H9 (cell line): Measurements from ENCODE around the gene LYSET. TPM values are rescaled to one million over a fixed set of nuclear protein-coding genes. Genes with fewer than 3 reads are reported as not detected.
A peak's percentile ranks its signal among the peaks of the same experiment; 100 is the strongest.

ENCODE experiments used
- DNase-seq: peaks from one replicate; pipeline ENCODE4 v3.0.0-alpha.2; 2017
- H2AFZ ChIP-seq: one replicate; pipeline ENCODE4 v1.6.1; 2013; ENCODE audit warnings: mild to moderate bottlenecking, low read length, control low read depth, moderate library complexity
- H2AK5ac ChIP-seq: 2 replicates; pipeline ENCODE4 v1.6.1; 2013; ENCODE audit warnings: low read length, control low read depth, mixed read lengths; ENCODE audit not compliant: insufficient read length
- H2BK120ac ChIP-seq: one replicate; pipeline ENCODE4 v1.6.1; 2013; ENCODE audit warnings: low read depth, mild to moderate bottlenecking, low read length, control low read depth, inconsistent platforms; ENCODE audit not compliant: poor library complexity, severe bottlenecking
- H2BK12ac ChIP-seq: 2 replicates; pipeline ENCODE4 v1.6.1; 2013; ENCODE audit warnings: low read length, control low read depth, mixed read lengths, low read depth; ENCODE audit not compliant: insufficient read length
- H2BK15ac ChIP-seq: 2 replicates; pipeline ENCODE4 v1.6.1; 2013; ENCODE audit warnings: low read depth, low read length, control low read depth
- H2BK20ac ChIP-seq: one replicate; pipeline ENCODE4 v1.6.1; 2013; ENCODE audit warnings: low read depth, mild to moderate bottlenecking, low read length, control low read depth, inconsistent platforms; ENCODE audit not compliant: poor library complexity, severe bottlenecking
- H2BK5ac ChIP-seq: 2 replicates; pipeline ENCODE4 v1.6.1; 2013; ENCODE audit warnings: low read length, control low read depth, mixed read lengths; ENCODE audit not compliant: insufficient read length
- H3K14ac ChIP-seq: 2 replicates; pipeline ENCODE4 v1.6.1; 2013; ENCODE audit warnings: low read length, control low read depth; ENCODE audit not compliant: insufficient read depth
- H3K18ac ChIP-seq: 2 replicates; pipeline ENCODE4 v1.6.1; 2013; ENCODE audit warnings: low read depth, mild to moderate bottlenecking, mixed read lengths, low read length, control low read depth; ENCODE audit not compliant: insufficient read length
- H3K23ac ChIP-seq: 2 replicates; pipeline ENCODE4 v1.6.1; 2013; ENCODE audit warnings: low read length, control low read depth, mixed read lengths, low read depth; ENCODE audit not compliant: insufficient read length
- H3K23me2 ChIP-seq: 2 replicates; pipeline ENCODE4 v1.6.1; 2013; ENCODE audit warnings: low read depth, mild to moderate bottlenecking, mixed read lengths, low read length, control low read depth; ENCODE audit not compliant: insufficient read length, poor library complexity, severe bottlenecking
- H3K27ac ChIP-seq: 2 replicates; pipeline ENCODE4 v1.5.1; 2013; ENCODE audit warnings: low read length, control low read depth, mixed read lengths, low read depth; ENCODE audit not compliant: insufficient read length
- H3K27me3 ChIP-seq: 2 replicates; pipeline ENCODE4 v1.6.1; 2013; ENCODE audit warnings: low read length, control low read depth, inconsistent platforms; ENCODE audit not compliant: insufficient read depth
- H3K4ac ChIP-seq: 2 replicates; pipeline ENCODE4 v1.6.1; 2013; ENCODE audit warnings: low read depth, mild to moderate bottlenecking, control low read depth, inconsistent platforms, low read length, moderate library complexity
- H3K4me1 ChIP-seq: 2 replicates; pipeline ENCODE4 v1.6.1; 2013; ENCODE audit warnings: low read length, control low read depth, inconsistent platforms; ENCODE audit not compliant: insufficient read depth
- H3K4me2 ChIP-seq: 2 replicates; pipeline ENCODE4 v1.6.1; 2013; ENCODE audit warnings: low read length, control low read depth, mixed read lengths; ENCODE audit not compliant: insufficient read length, insufficient read depth
- H3K56ac ChIP-seq: 2 replicates; pipeline ENCODE4 v1.6.1; 2013; ENCODE audit warnings: low read depth, mild to moderate bottlenecking, mixed read lengths, low read length, control low read depth; ENCODE audit not compliant: insufficient read length
- H3K79me1 ChIP-seq: 2 replicates; pipeline ENCODE4 v1.6.1; 2013; ENCODE audit warnings: low read depth, mild to moderate bottlenecking, moderate library complexity, low read length, control low read depth, inconsistent platforms; ENCODE audit not compliant: insufficient read depth, poor library complexity, severe bottlenecking
- H3K79me2 ChIP-seq: 2 replicates; pipeline ENCODE4 v1.6.1; 2013; ENCODE audit warnings: low read length, control low read depth, inconsistent platforms; ENCODE audit not compliant: insufficient read depth
- H3K9ac ChIP-seq: 2 replicates; pipeline ENCODE4 v1.6.1; 2013; ENCODE audit warnings: low read length, control low read depth, mixed read lengths; ENCODE audit not compliant: insufficient read length; ENCODE audit errors: extremely low read depth
- H3K9me3 ChIP-seq: one replicate; pipeline ENCODE4 v1.6.1; 2013; ENCODE audit warnings: low read depth, low read length, inconsistent platforms; ENCODE audit not compliant: control insufficient read depth
- H3T11ph ChIP-seq: one replicate; pipeline ENCODE4 v1.6.1; 2013; ENCODE audit warnings: mild to moderate bottlenecking, low read length, control low read depth, inconsistent platforms
- H4K20me1 ChIP-seq: one replicate; pipeline ENCODE4 v1.6.1; 2013; ENCODE audit not compliant: control insufficient read depth, insufficient read length, insufficient read depth
- H4K5ac ChIP-seq: 2 replicates; pipeline ENCODE4 v1.6.1; 2013; ENCODE audit warnings: low read depth, mild to moderate bottlenecking, mixed read lengths, low read length, control low read depth; ENCODE audit not compliant: insufficient read length
- H4K8ac ChIP-seq: replicated peaks from 2 replicates; pipeline ENCODE4 v1.6.1; 2013; ENCODE audit warnings: low read length, control low read depth, mixed read lengths, low read depth; ENCODE audit not compliant: insufficient read length
- H4K91ac ChIP-seq: 2 replicates; pipeline ENCODE4 v1.6.1; 2013; ENCODE audit warnings: low read depth, mild to moderate bottlenecking, moderate library complexity, mixed read lengths, low read length, control low read depth; ENCODE audit not compliant: insufficient read length
- H3K27ac Mint-ChIP-seq, 3 experiments: 2 replicates in 2 of 3; 3 replicates in 1 of 3; pipeline ENCODE4 v1.8.0; 2020 to 2021; ENCODE audit warnings: mixed read lengths in 3 of 3, mild to moderate bottlenecking in 1 of 3, moderate library complexity in 1 of 3
- H3K27me3 Mint-ChIP-seq: 2 replicates; pipeline ENCODE4 v1.8.0; 2021; ENCODE audit warnings: low read depth, mild to moderate bottlenecking, moderate library complexity, mixed read lengths
- H3K36me3 Mint-ChIP-seq, 3 experiments: 2 replicates in 2 of 3; 3 replicates in 1 of 3; pipeline ENCODE4 v1.8.0; 2020 to 2021; ENCODE audit warnings: low read depth in 3 of 3, mixed read lengths in 3 of 3; ENCODE audit not compliant: insufficient read depth in 1 of 3
- H3K4me1 Mint-ChIP-seq, 2 experiments: 2 replicates each; pipeline ENCODE4 v1.8.0; 2020; ENCODE audit warnings: mixed read lengths in 2 of 2
- H3K4me3 Mint-ChIP-seq, 2 experiments: 2 replicates in 1 of 2; 3 replicates in 1 of 2; pipeline ENCODE4 v1.8.0; 2020 to 2021; ENCODE audit warnings: mild to moderate bottlenecking in 2 of 2, mixed read lengths in 2 of 2, moderate library complexity in 1 of 2
- H3K9me3 Mint-ChIP-seq, 2 experiments: 2 replicates in 1 of 2; 3 replicates in 1 of 2; pipeline ENCODE4 v1.8.0; 2020; ENCODE audit warnings: mild to moderate bottlenecking in 2 of 2, mixed read lengths in 2 of 2, moderate library complexity in 1 of 2
- CTCF ChIP-seq: fragments of 200-600 bp; sonication (generic); conservative IDR thresholded peaks from 3 replicates; pipeline ENCODE4 v1.8.0; 2021; ENCODE audit warnings: antibody characterized with exemption, mild to moderate bottlenecking
- WGBS: extraction: QIAGEN DNeasy Blood & Tissue Kit; methylation state at CpG from one replicate; pipeline ENCODE4 v1.1.7; 2013; ENCODE audit warnings: missing lambda C conversion rate, low lambda C conversion rate, mixed read lengths; ENCODE audit not compliant: insufficient read length; ENCODE audit errors: extremely low coverage; 5-methylcytosine and 5-hydroxymethylcytosine counted together
- total RNA-seq: library from RNA; stranded (reverse); gene quantifications from 2 replicates; pipeline ENCODE4 v1.2.1, GENCODE V29; 2021

The LYSET gene
- total RNA-seq, 1 experiment from 2014 or later: 26.1 TPM

GRCh38 chr14:93161411-93161940 is 23.6 kb upstream of the LYSET start:
- Histone ChIP-seq H3K4ac (no peak overlapping the region), H2BK20ac (no peak overlapping the region), H4K20me1 (no peaks in the 10 kb centered on the region), H3K27me3 (no peaks in the 10 kb centered on the region), H2BK12ac (no peak overlapping the region), H3K23me2 (no peaks in the 10 kb centered on the region), H3K9ac (no peak overlapping the region), H3K9me3 (no peaks in the 10 kb centered on the region), H2BK15ac (no peak overlapping the region), H3K56ac (no peak overlapping the region), H3K14ac (no peak overlapping the region), H3T11ph (no peak overlapping the region), H4K91ac (no peak overlapping the region), H3K79me2 (no peaks in the 10 kb centered on the region), H2BK5ac (no peak overlapping the region), H2BK120ac (no peak overlapping the region), H4K8ac (no peak overlapping the region), H2AFZ (no peak overlapping the region), H3K4me2 (no peak overlapping the region), H2AK5ac (no peak overlapping the region), H3K79me1 (no peaks in the 10 kb centered on the region), H3K18ac (no peak overlapping the region), H3K27ac (no peak overlapping the region), H3K4me1 (no peaks in the 10 kb centered on the region), H4K5ac (no peak overlapping the region), H3K23ac (no peak overlapping the region)
- WGBS: no CpG with 5 or more reads among the region's 4 CpGs
- DNase-seq: no peak
- H3K27me3 Mint-ChIP-seq: no peaks in the 10 kb centered on the region; the same call in 1 of the 2 replicates
- no peaks in the 10 kb centered on the region; a peak in 1 of 7 replicates for H3K36me3 Mint-ChIP-seq
- no peak for TF ChIP-seq CTCF
- peak overlapping the region in 1 of 3 experiments; percentile 78; a peak in 1 of 7 replicates for H3K27ac Mint-ChIP-seq
- H3K4me1 Mint-ChIP-seq: peaks cover 3 to 6% of the 10 kb centered on the region in 2 experiments
- no peaks in the 10 kb centered on the region for H3K9me3 Mint-ChIP-seq
- H3K4me3 Mint-ChIP-seq: no peak overlapping the region
